B cell (primary cell): ENCODE data around the gene CYREN. TPM values are rescaled to one million over a fixed set of nuclear protein-coding genes. Genes with fewer than 3 reads are reported as not detected.

ENCODE experiments used
- ATAC-seq: fragments of 200-7000 bp; cut with Tn5 transposase; one replicate; pipeline ENCODE4 v1.10.0; 2021; ENCODE audit warnings: low read depth, mild to moderate bottlenecking, moderate number of reproducible peaks, moderate library complexity
- CTCF ChIA-PET: fragments of 350-600 bp; sonication (Branson Sonifier 250); formaldehyde crosslinking; loops from one replicate; lab custom pipeline; 2021; ENCODE audit warnings: antibody characterized with exemption, inconsistent platforms; lab: Charles Lee
- POLR2A ChIA-PET: fragments of 350-600 bp; sonication (Branson Sonifier 250); formaldehyde crosslinking; loops from one replicate; lab custom pipeline; 2021; ENCODE audit warnings: antibody characterized with exemption; lab: Charles Lee
- DNase-seq: peaks from one replicate; pipeline ENCODE4 v3.0.0; 2013
- H2AFZ ChIP-seq: 2 replicates; pipeline ENCODE4 v1.6.1; 2012; ENCODE audit warnings: mild to moderate bottlenecking, low read depth, low read length; ENCODE audit not compliant: insufficient read depth, poor library complexity, severe bottlenecking
- H3K27ac ChIP-seq, 2 donors: 1 replicate in 1 of 2; 2 replicates in 1 of 2; pipeline ENCODE4 v1.5.1; 2012 to 2013; ENCODE audit warnings: low read length in 2 of 2, mild to moderate bottlenecking in 2 of 2, moderate library complexity in 1 of 2
- H3K27me3 ChIP-seq, 4 experiments: fragments of 200-600 bp in 1 of 4; sonication (generic) in 1 of 4; replicated peaks in 1 of 4; 1 replicate in 2 of 4; 2 replicates in 2 of 4; pipeline versions ENCODE4 v1.6.1 to v1.7.0; 2013 to 2016; ENCODE audit warnings: low read length in 3 of 4, mild to moderate bottlenecking in 2 of 4, mixed read lengths in 1 of 4, moderate library complexity in 1 of 4; ENCODE audit not compliant: insufficient read depth in 4 of 4, control insufficient read depth in 3 of 4; ENCODE audit errors: control extremely low read depth in 1 of 4
- H3K36me3 ChIP-seq, 2 experiments: replicated peaks in 1 of 2; 1 replicate in 1 of 2; 2 replicates in 1 of 2; pipeline versions ENCODE4 v1.6.1 to v1.7.1; 2013; ENCODE audit warnings: low read length in 1 of 2; ENCODE audit not compliant: insufficient read depth in 2 of 2, control insufficient read depth in 1 of 2; ENCODE audit errors: control extremely low read depth in 1 of 2, extremely low read depth in 1 of 2
- H3K4me1 ChIP-seq, 2 donors: fragments of 200-600 bp in 1 of 2; sonication (generic) in 1 of 2; 1 replicate in 1 of 2; 2 replicates in 1 of 2; pipeline versions ENCODE4 v1.5.1 to v1.6.1; 2013 to 2017; ENCODE audit warnings: low read length in 2 of 2; ENCODE audit not compliant: control insufficient read depth in 2 of 2, insufficient read depth in 2 of 2
- H3K4me2 ChIP-seq: replicated peaks from 2 replicates; pipeline ENCODE3; 2012; ENCODE audit warnings: mild to moderate bottlenecking, low read depth, low read length; ENCODE audit not compliant: poor library complexity, severe bottlenecking
- H3K4me3 ChIP-seq, 5 experiments: fragments of 200-600 bp in 1 of 5; sonication (generic) in 1 of 5; 1 replicate in 3 of 5; 2 replicates in 2 of 5; pipeline versions ENCODE4 v1.5.1 to v1.7.0; 2011 to 2016; ENCODE audit warnings: low read length in 4 of 5, mild to moderate bottlenecking in 4 of 5, low read depth in 2 of 5, control low read depth in 1 of 5, moderate library complexity in 1 of 5; ENCODE audit not compliant: insufficient read depth in 1 of 5; ENCODE audit errors: control extremely low read depth in 1 of 5, extremely low read depth in 1 of 5
- H3K79me2 ChIP-seq: fragments of 200-600 bp; sonication (generic); one replicate; pipeline ENCODE4 v1.6.0; 2016; ENCODE audit warnings: low read length; ENCODE audit not compliant: control insufficient read depth, insufficient read depth
- H3K9ac ChIP-seq: fragments of 200-600 bp; sonication (generic); 2 replicates; pipeline ENCODE4 v1.6.1; 2017; ENCODE audit warnings: mild to moderate bottlenecking, low read length, moderate library complexity
- H3K9me3 ChIP-seq, 3 donors: one replicate each; pipeline versions ENCODE4 v1.6.1 to v1.7.1; 2013; ENCODE audit warnings: low read length in 2 of 3; ENCODE audit not compliant: control insufficient read depth in 2 of 3, insufficient read depth in 1 of 3; ENCODE audit errors: control extremely low read depth in 1 of 3
- H4K20me1 ChIP-seq: 2 replicates; pipeline ENCODE4 v1.6.0; 2012; ENCODE audit warnings: mild to moderate bottlenecking, low read length; ENCODE audit not compliant: insufficient read depth, control insufficient read depth, poor library complexity, severe bottlenecking
- H3K27ac Mint-ChIP-seq: one replicate; pipeline ENCODE4 v1.8.0; 2021; ENCODE audit warnings: mixed read lengths
- H3K27me3 Mint-ChIP-seq: one replicate; pipeline ENCODE4 v1.8.0; 2021; ENCODE audit warnings: mixed read lengths
- H3K4me1 Mint-ChIP-seq: one replicate; pipeline ENCODE4 v1.8.0; 2021; ENCODE audit warnings: mixed read lengths
- H3K4me3 Mint-ChIP-seq: one replicate; pipeline ENCODE4 v1.8.0; 2021; ENCODE audit warnings: mixed read lengths
- H3K9me3 Mint-ChIP-seq: one replicate; pipeline ENCODE4 v1.8.0; 2022; ENCODE audit warnings: mixed read lengths; ENCODE audit not compliant: insufficient read depth
- CTCF ChIP-seq: fragments of 200-600 bp; IDR thresholded peaks from one replicate; pipeline ENCODE4 v1.8.0; 2022; ENCODE audit warnings: antibody characterized with exemption, mild to moderate bottlenecking
- EZH2 ChIP-seq: IDR thresholded peaks from 2 replicates; pipeline ENCODE4 v1.6.1; 2012; ENCODE audit warnings: borderline replicate concordance, low read depth, mild to moderate bottlenecking, moderate library complexity, low read length; ENCODE audit not compliant: insufficient read depth, poor library complexity, severe bottlenecking
- WGBS: methylation state at CpG from one replicate; pipeline ENCODE4 v1.1.5; 2013; ENCODE audit warnings: missing lambda C conversion rate; ENCODE audit not compliant: insufficient coverage; 5-methylcytosine and 5-hydroxymethylcytosine counted together
- intact Hi-C: fragments of 100-400 bp; cut with micrococcal nuclease; formaldehyde crosslinking; loops from one replicate; pipeline ENCODE4 v1.10.0; 2022
- polyA plus RNA-seq: library from polyadenylated mRNA; depleted of rRNA; stranded (reverse); fragments of >200 nt; gene quantifications from 2 replicates; pipeline ENCODE4 v1.2.3, GENCODE V29; 2012
- small RNA-seq: library from RNA; depleted of rRNA; stranded (forward); fragments of <200 nt; gene quantifications from one replicate; pipeline ENCODE3, GENCODE V24; 2012; ENCODE audit warnings: low replicate concordance, low read depth; ENCODE audit not compliant: insufficient read length
- total RNA-seq, 2 donors: library from RNA; stranded (reverse); fragments of 120-200 nt in 1 of 2; gene quantifications; 1 replicate in 1 of 2; 2 replicates in 1 of 2; pipeline versions ENCODE4 v1.2.3 to v1.2.4, GENCODE V29; 2013 to 2022

CYREN gene
- total and polyA plus RNA-seq, 2 donors (not counting 1 experiment from before 2014, with no cell fraction given), result 19.2 to 54.6 TPM

DNA sequence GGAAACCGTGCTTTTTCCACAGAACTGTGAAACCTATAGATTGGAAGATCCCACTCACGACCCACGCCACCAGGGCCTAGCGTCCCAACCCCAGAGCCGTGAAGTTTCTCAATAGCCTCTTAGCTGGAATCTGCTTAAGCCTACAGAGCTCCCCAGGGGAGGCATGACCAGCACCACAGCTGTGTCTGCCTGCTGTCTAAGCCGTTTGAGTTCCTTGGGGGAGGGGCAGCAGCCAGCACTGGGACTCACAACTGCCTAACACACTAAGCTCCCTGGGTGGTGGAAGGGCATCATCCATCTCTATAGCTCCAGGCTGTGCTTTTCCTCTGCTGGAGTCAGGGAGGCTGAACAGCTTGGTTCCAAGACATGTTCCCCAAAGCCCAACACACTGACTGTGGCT is 48.6 kb downstream of the CYREN start:
- Mint-ChIP-seq H3K27me3 (no peaks in the 10 kb centered on the region), H3K9me3 (peaks cover 7% of the 10 kb centered on the region), H3K27ac (no peak overlapping the region), H3K4me3 (no peak overlapping the region), H3K4me1 (no peaks in the 10 kb centered on the region)
- intact Hi-C loops, result no loop called here
- 98% methylated on average over 6 of the region's 6 CpGs for WGBS
- Histone ChIP-seq H4K20me1 (no peaks in the 10 kb centered on the region), H3K4me1 (no peaks in the 10 kb centered on the region), H3K27ac (no peak overlapping the region), H3K27me3 (no peaks in the 10 kb centered on the region), H3K79me2 (no peaks in the 10 kb centered on the region), H3K4me2 (no peak overlapping the region), H3K9ac (no peak overlapping the region), H3K4me3 (no peak overlapping the region), H2AFZ (no peak overlapping the region), H3K9me3 (peaks cover 0 to 15% (median 2%) of the 10 kb centered on the region in 3 donors), H3K36me3 (no peaks in the 10 kb centered on the region)
- POLR2A ChIA-PET, result no interaction called here
- no peak for ATAC-seq
- no peak for DNase-seq
- TF ChIP-seq EZH2 (no peak), CTCF (no peak)
- CTCF ChIA-PET, result no interaction called here

- H3K4me1 ChIP-seq, result no peaks in the 10 kb centered on the region
- intact Hi-C loops, result no loop called here
- H2AFZ ChIP-seq, result no peak overlapping the region
- CTCF ChIA-PET, result no interaction called here
- H3K27me3 Mint-ChIP-seq, result no peaks in the 10 kb centered on the region
- H3K4me3 ChIP-seq, result no peak overlapping the region
- no peaks in the 10 kb centered on the region for H3K4me1 Mint-ChIP-seq
- H3K36me3 ChIP-seq, result no peaks in the 10 kb centered on the region
- no peak overlapping the region for H3K27ac Mint-ChIP-seq
- no peaks in the 10 kb centered on the region for H4K20me1 ChIP-seq
- POLR2A ChIA-PET, result no interaction called here
- TF ChIP-seq EZH2 (no peak), CTCF (no peak)
- no peak overlapping the region for H3K4me3 Mint-ChIP-seq
- no CpG with 5 or more reads among the region's 1 CpG for WGBS
- DNase-seq (no peak), ATAC-seq (no peak)
- H3K27ac ChIP-seq, result no peak overlapping the region
- peaks cover 7% of the 10 kb centered on the region for H3K9me3 Mint-ChIP-seq
- peaks cover 0 to 15% (median 2%) of the 10 kb centered on the region in 3 donors for H3K9me3 ChIP-seq
- H3K4me2 ChIP-seq, result no peak overlapping the region
- no peaks in the 10 kb centered on the region for H3K27me3 ChIP-seq
- H3K9ac ChIP-seq, result no peak overlapping the region
- H3K79me2 ChIP-seq, result no peaks in the 10 kb centered on the region
Measured at GRCh38 chr7:135117096-135117495, 53.4 kb downstream of the CYREN start.

Small RNA genes lying within 50 kb of the gene (small RNA-seq; reads per million reads assigned to genes)
- gene MIR6509, result not detected

Other genes with a start within 250 kb of the CYREN start
- 10.9 and 11.1 TPM in 2 replicates for gene AGBL3, start 184.2 kb downstream of the CYREN start, total RNA-seq
- 0.51 and 0.52 TPM in 2 replicates for gene AGBL3, start 184.2 kb downstream of the CYREN start, polyA plus RNA-seq
- 79.1 and 84.9 TPM in 2 replicates for gene TMEM140, start 22.6 kb downstream of the CYREN start, total RNA-seq
- 3.6 and 3.8 TPM in 2 replicates for gene TMEM140, start 22.6 kb downstream of the CYREN start, polyA plus RNA-seq
- gene WDR91, start 40.8 kb upstream of the CYREN start, total RNA-seq, result 40.7 and 47.0 TPM in 2 replicates
- 26.7 and 31.6 TPM in 2 replicates for gene WDR91, start 40.8 kb upstream of the CYREN start, polyA plus RNA-seq
- gene STRA8, start 63.1 kb upstream of the CYREN start, total RNA-seq, result not detected in 2 replicates
- not detected in 2 replicates for gene STRA8, start 63.1 kb upstream of the CYREN start, polyA plus RNA-seq